Right lobe of liver (tissue), 6 donors: ENCODE results near the gene C7orf25. TPM values are rescaled to one million over a fixed set of nuclear protein-coding genes. Genes with fewer than 3 reads are reported as not detected.

Experiments
- ATAC-seq, 4 donors: fragments of 200-7000 bp; cut with Tn5 transposase; one replicate each; pipeline ENCODE4 v1.9.1; 2020; ENCODE audit warnings: mild to moderate bottlenecking in 4 of 4, moderate library complexity in 4 of 4
- DNase-seq, 3 donors: peaks; one replicate each; pipeline ENCODE4 v3.0.0-alpha.2; 2020
- H3K27ac ChIP-seq, 3 donors: fragments of 200-600 bp; one replicate each; pipeline ENCODE4 v1.8.0; 2022
- H3K27me3 ChIP-seq, 2 donors: fragments of 200-600 bp; one replicate each; pipeline ENCODE4 v1.8.0; 2022
- H3K36me3 ChIP-seq, 4 donors: fragments of 200-600 bp; sonication (generic) in 1 of 4; one replicate each; pipeline versions ENCODE4 v1.5.1 to v1.8.0; 2017 to 2022; ENCODE audit warnings: control low read depth in 1 of 4
- H3K4me1 ChIP-seq, 4 donors: fragments of 200-600 bp; sonication (generic) in 1 of 4; one replicate each; pipeline versions ENCODE4 v1.5.1 to v1.8.0; 2017 to 2022; ENCODE audit warnings: control low read depth in 1 of 4
- H3K4me3 ChIP-seq, 3 donors: fragments of 200-600 bp; one replicate each; pipeline ENCODE4 v1.8.0; 2022
- H3K9me3 ChIP-seq, 4 donors: fragments of 200-600 bp; sonication (generic) in 1 of 4; one replicate each; pipeline versions ENCODE4 v1.5.1 to v1.8.0; 2017 to 2022; ENCODE audit warnings: control low read depth in 1 of 4
- CTCF ChIP-seq, 4 donors: fragments of 200-600 bp in 3 of 4; fragments of 450-650 bp in 1 of 4; IDR thresholded peaks; one replicate each; pipeline versions ENCODE4 v1.5.1 to v1.8.0; 2016 to 2022; ENCODE audit warnings: antibody characterized with exemption in 4 of 4, mild to moderate bottlenecking in 2 of 4
- POLR2A ChIP-seq: fragments of 450-650 bp; IDR thresholded peaks from one replicate; pipeline ENCODE4 v1.6.1; 2017; ENCODE audit warnings: antibody characterized with exemption, mild to moderate bottlenecking
- WGBS: methylation state at CpG from one replicate; pipeline ENCODE4 v1.1.6; 2018; ENCODE audit warnings: low coverage, low lambda C conversion rate; ENCODE audit not compliant: insufficient coverage; ENCODE audit errors: missing lambda C conversion rate; 5-methylcytosine and 5-hydroxymethylcytosine counted together
- intact Hi-C, 2 donors: fragments of 100-400 bp; cut with DNase I; formaldehyde crosslinking; loops; one replicate each; pipeline versions ENCODE4 v1.11.2 to v1.14.1; 2022
- total RNA-seq, 6 experiments: library from RNA; depleted of rRNA in 2 of 6; stranded (reverse); fragments of >200 nt in 2 of 6; fragmentation: NEBNext Ultra II Directional in 3 of 6; extraction: Animal tissue kit (Norgen Biotek cat#: 25700) in 3 of 6; gene quantifications; one replicate each; pipeline versions ENCODE4 v1.1.0 to v1.2.4, GENCODE V29; 2016 to 2023
- donor health status: DM: no; HTN: yes; CAD: no.
- donor health status: DM: no; HTN: no; CAD: no.
- donor health status: DM: no; HTN: no; CAD: no.
- donor health status: DM: no; HTN: yes; CAD: no.
- donor health status: DM: no; HTN: yes; CAD: no.

Gene C7orf25
- total RNA-seq, 6 experiments from 2014 or later, result 2.4 to 6.7 (median 3.7) TPM

GRCh38 chr7:42869131-42870020 lies 42.5 kb downstream of the C7orf25 start:
- Histone ChIP-seq H3K27me3 (no peaks in the 10 kb centered on the region), H3K4me3 (no peak overlapping the region), H3K36me3 (no peaks in the 10 kb centered on the region), H3K27ac (no peak overlapping the region), H3K4me1 (no peaks in the 10 kb centered on the region), H3K9me3 (no peaks in the 10 kb centered on the region)
- TF ChIP-seq CTCF (IDR thresholded peaks at IDR 0.05) (no peak), POLR2A (no peak)
- WGBS, result 65% methylated on average over 7 of the region's 7 CpGs
- ATAC-seq, result peak in 1 of 4 donors; percentile 83
- intact Hi-C loops, result no loop called here
- no peak for DNase-seq

DNA sequence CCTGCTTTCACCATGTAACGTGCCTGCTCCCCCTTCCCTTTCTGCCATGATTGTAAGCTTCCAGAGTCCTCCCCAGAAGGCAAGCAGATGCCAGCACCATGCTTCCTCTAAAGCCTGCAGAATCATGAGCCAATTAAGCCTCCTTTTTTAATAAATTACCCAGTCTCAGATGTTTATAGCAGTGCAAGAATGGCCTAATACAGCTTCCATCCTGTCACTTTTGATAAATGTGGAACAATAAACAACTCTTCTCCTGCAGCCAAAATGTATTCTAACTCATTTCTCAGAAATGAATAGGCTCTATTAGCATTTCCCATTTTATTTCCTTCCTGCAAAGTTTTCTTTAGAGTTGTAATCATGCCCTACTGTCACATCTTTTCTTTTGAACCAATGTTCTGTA lies 43.4 kb downstream of the C7orf25 start:
- no peaks in the 10 kb centered on the region for H3K4me1 ChIP-seq
- no peak overlapping the region for H3K27ac ChIP-seq
- no peaks in the 10 kb centered on the region for H3K27me3 ChIP-seq
- no peaks in the 10 kb centered on the region for H3K36me3 ChIP-seq
- no peak for DNase-seq
- TF ChIP-seq POLR2A (no peak), CTCF (IDR thresholded peaks at IDR 0.05) (no peak)
- no peak overlapping the region for H3K4me3 ChIP-seq
- 60% methylated on average over 1 of the region's 1 CpG for WGBS
- no peak for ATAC-seq
- H3K9me3 ChIP-seq, result no peaks in the 10 kb centered on the region
- intact Hi-C loops, result no loop called here

Other genes starting within 250 kb of the C7orf25 start
- gene PSMA2, start 20.1 kb upstream of the C7orf25 start, total RNA-seq, result 10 to 100 TPM; 40.9 to 79.5 (median 67.5) TPM
- gene MRPL32, start 20.3 kb upstream of the C7orf25 start, total RNA-seq, result 10 to 100 TPM; 29.9 to 52.2 (median 43.9) TPM
- gene HECW1, start 200.6 kb upstream of the C7orf25 start, total RNA-seq, result under 1 TPM in 5 of 6 experiments, not detected in 1; 0.02 to 0.87 (median 0.09) TPM